ENCODE data around the gene ZNG1F.
"Not testable (repeated sequence)": the region's sequence is repeated elsewhere in the genome, so short reads cannot be mapped to it uniquely, and the experiment has no call there.

The ZNG1F gene

GRCh38 chr9:41120696-41121095 lies 68.4 kb downstream of the ZNG1F start:
- DNase-seq: not testable (repeated sequence)

- not testable (repeated sequence) for DNase-seq
Measured at GRCh38 chr9:41119719-41120118, 69.4 kb downstream of the ZNG1F start.

GRCh38 chr9:41119311-41119710 lies 69.8 kb downstream of the ZNG1F start:
- not testable (repeated sequence) for DNase-seq

GRCh38 chr9:41113348-41113747 lies 75.8 kb downstream of the ZNG1F start:
- DNase-seq: not testable (repeated sequence)

- DNase-seq: not testable (repeated sequence)
Measured at GRCh38 chr9:41111414-41111813, 77.7 kb downstream of the ZNG1F start.

- not testable (repeated sequence) for DNase-seq
Measured at GRCh38 chr9:41110913-41111312, 78.2 kb downstream of the ZNG1F start.

GRCh38 chr9:41109253-41109652 lies 79.9 kb downstream of the ZNG1F start:
- not testable (repeated sequence) for DNase-seq

GRCh38 chr9:41108816-41109215 lies 80.3 kb downstream of the ZNG1F start:
- not testable (repeated sequence) for DNase-seq

- not testable (repeated sequence) for DNase-seq
Measured at GRCh38 chr9:41106472-41107116, 82.5 kb downstream of the ZNG1F start.

- not testable (repeated sequence) for DNase-seq
Measured at GRCh38 chr9:41105557-41106253, 83.4 kb downstream of the ZNG1F start.

- not testable (repeated sequence) for DNase-seq
Measured at GRCh38 chr9:41104542-41104941, 84.6 kb downstream of the ZNG1F start.

- DNase-seq: not testable (repeated sequence)
Measured at GRCh38 chr9:41100508-41100907, 88.6 kb downstream of the ZNG1F start.

- not testable (repeated sequence) for DNase-seq
Measured at GRCh38 chr9:41098759-41099158, 90.4 kb downstream of the ZNG1F start.

- DNase-seq: not testable (repeated sequence)
Measured at GRCh38 chr9:41095060-41095459, 94.1 kb downstream of the ZNG1F start.

- not testable (repeated sequence) for DNase-seq
Measured at GRCh38 chr9:41094010-41094773, 94.9 kb downstream of the ZNG1F start.

GRCh38 chr9:41090922-41091321 lies 98.2 kb downstream of the ZNG1F start:
- not testable (repeated sequence) for DNase-seq

GRCh38 chr9:41090386-41090785 lies 98.7 kb downstream of the ZNG1F start:
- not testable (repeated sequence) for DNase-seq

- not testable (repeated sequence) for DNase-seq
Measured at GRCh38 chr9:41088450-41089059, 100.6 kb downstream of the ZNG1F start.

- DNase-seq: not testable (repeated sequence)
Measured at GRCh38 chr9:41087929-41088328, 101.2 kb downstream of the ZNG1F start.

GRCh38 chr9:41087157-41087780 lies 101.8 kb downstream of the ZNG1F start:
- not testable (repeated sequence) for DNase-seq

GRCh38 chr9:41086685-41087084 lies 102.4 kb downstream of the ZNG1F start:
- not testable (repeated sequence) for DNase-seq

GRCh38 chr9:41086215-41086614 lies 102.9 kb downstream of the ZNG1F start:
- not testable (repeated sequence) for DNase-seq
